ENCODE results near the gene HNRNPUL1. TPM values are rescaled to one million over a fixed set of nuclear protein-coding genes. Genes with fewer than 3 reads are reported as not detected.

The HNRNPUL1 gene
- total and polyA plus RNA-seq, 2 donors (not counting 1 experiment from before 2014, with no cell fraction given): 60.7 to 273 TPM

DNA sequence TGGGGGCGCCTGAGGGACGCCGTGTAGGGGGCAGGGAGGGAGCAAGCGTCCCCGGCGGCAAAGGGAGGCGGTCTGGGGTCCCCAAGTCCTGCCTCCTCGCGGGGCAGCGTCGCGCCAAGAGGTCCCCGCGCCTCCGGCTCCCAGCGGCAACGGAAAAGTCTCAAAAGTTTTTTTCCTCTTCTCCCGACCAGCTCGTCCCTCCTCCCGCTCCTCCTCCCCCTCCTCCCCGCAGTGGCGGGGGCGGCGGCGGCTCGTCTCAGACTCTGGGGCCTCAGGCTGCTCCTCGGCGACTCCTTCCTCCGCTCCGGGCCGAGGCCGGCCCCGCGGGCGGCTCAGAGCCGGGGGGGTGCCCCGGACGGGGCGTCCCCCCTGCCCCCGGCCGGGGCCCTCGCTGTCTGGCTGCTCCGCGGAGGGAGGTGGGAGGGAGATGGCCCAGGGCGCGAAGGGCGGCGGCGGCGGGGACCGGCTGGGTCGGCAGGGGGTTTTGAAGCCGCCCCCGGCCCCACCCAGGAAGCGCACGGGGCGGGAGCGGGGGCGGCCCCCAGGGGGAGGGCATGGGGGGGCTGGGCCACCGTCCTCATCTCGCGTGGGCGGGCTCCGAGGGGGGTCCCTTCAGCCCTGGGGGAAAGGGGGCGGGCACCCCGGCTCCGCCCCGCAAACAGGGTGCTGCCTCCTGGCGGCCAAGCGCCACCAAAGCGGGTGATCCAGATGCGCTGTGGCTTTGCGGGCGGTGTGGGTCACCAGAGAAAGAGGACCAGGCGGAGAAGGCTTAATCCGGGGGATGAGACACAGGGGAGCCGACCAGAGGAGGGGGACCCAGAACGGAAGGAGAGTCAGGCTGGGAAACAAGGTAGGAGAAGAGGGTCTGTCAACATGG is 89.5 kb downstream of the HNRNPUL1 start, which contains the start of gene TGFB1:
TSS of gene TGFB1 (minus strand) at position 457 of the 877 bp plus-strand sequence. CDS start 878 bp downstream, outside the sequence.
- ChIA-PET POLR2A (interaction anchor here (1.2 to 5.0 kb wide), 6 partner anchors 10 to 90 kb away, joined by 3 to 69 read pairs (median 20); partner anchors contain the start of genes B9D2 and HNRNPUL1), CTCF (interaction anchor here (1.5 to 7.6 kb wide), 8 partner anchors 11 to 210 kb away, joined by 5 to 130 read pairs (median 20); partner anchors contain the start of genes B9D2, CCDC97 and HNRNPUL1)
- TF ChIP-seq, protein P1, sequence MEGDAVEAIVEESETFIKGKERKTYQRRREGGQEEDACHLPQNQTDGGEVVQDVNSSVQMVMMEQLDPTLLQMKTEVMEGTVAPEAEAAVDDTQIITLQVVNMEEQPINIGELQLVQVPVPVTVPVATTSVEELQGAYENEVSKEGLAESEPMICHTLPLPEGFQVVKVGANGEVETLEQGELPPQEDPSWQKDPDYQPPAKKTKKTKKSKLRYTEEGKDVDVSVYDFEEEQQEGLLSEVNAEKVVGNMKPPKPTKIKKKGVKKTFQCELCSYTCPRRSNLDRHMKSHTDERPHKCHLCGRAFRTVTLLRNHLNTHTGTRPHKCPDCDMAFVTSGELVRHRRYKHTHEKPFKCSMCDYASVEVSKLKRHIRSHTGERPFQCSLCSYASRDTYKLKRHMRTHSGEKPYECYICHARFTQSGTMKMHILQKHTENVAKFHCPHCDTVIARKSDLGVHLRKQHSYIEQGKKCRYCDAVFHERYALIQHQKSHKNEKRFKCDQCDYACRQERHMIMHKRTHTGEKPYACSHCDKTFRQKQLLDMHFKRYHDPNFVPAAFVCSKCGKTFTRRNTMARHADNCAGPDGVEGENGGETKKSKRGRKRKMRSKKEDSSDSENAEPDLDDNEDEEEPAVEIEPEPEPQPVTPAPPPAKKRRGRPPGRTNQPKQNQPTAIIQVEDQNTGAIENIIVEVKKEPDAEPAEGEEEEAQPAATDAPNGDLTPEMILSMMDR (IDR thresholded peaks at IDR 0.05): peak; percentile 84
- TF ChIP-seq EZH2 (IDR thresholded peaks at IDR 0.05; ENCODE audit: borderline replicate concordance, insufficient read depth, low read depth, low read length, poor library complexity, severe bottlenecking): no peak
- peaks cover 26 to 30% of the 10 kb centered on the region in 2 donors for H3K4me1 ChIP-seq (ENCODE audit: control insufficient read depth in 2 of 2, insufficient read depth in 2 of 2, low read length in 2 of 2)
- H2AFZ ChIP-seq (ENCODE audit: insufficient read depth, low read depth, low read length, poor library complexity, severe bottlenecking): peak within 1 kb of the TSS; percentile 66
- peak within 1 kb of the TSS; percentile 67 to 100 (median 92) for H3K4me3 ChIP-seq (ENCODE audit: control extremely low read depth in 1 of 5, extremely low read depth in 1 of 5, insufficient read depth in 1 of 5, low read depth in 2 of 5, low read length in 4 of 5)
- peak; percentile 72 for ATAC-seq (ENCODE audit: low read depth)
- Mint-ChIP-seq H3K4me1 (peaks cover 44% of the 10 kb centered on the region), H3K4me3 (peak within 1 kb of the TSS; percentile 93), H3K27ac (peak within 1 kb of the TSS; percentile 92), H3K9me3 (ENCODE audit: insufficient read depth) (no peaks in the 10 kb centered on the region), H3K27me3 (no peaks in the 10 kb centered on the region)
- no peaks in the 10 kb centered on the region for H3K9me3 ChIP-seq (ENCODE audit: control extremely low read depth in 1 of 3, control insufficient read depth in 2 of 3, insufficient read depth in 1 of 3, low read length in 2 of 3)
- peaks cover 0 to 5% of the 10 kb centered on the region in 2 experiments for H3K36me3 ChIP-seq (replicated peaks in 1 of 2; ENCODE audit: control extremely low read depth in 1 of 2, control insufficient read depth in 1 of 2, extremely low read depth in 1 of 2, insufficient read depth in 2 of 2, low read length in 1 of 2)
- under 1% methylated on average over 74 of the region's 78 CpGs for WGBS (ENCODE audit: insufficient coverage)
- H3K4me2 ChIP-seq (replicated peaks; ENCODE audit: low read depth, low read length, poor library complexity, severe bottlenecking): peak within 1 kb of the TSS; percentile 95
- intact Hi-C loops (cut with micrococcal nuclease): loop anchor here (1.0 kb wide), 4 partner anchors 11 to 89 kb away; partner anchors contain the start of genes B9D2 and HNRNPUL1
- peaks cover 48% of the 10 kb centered on the region for H3K79me2 ChIP-seq (ENCODE audit: control insufficient read depth, insufficient read depth, low read length)
- peaks cover 49% of the 10 kb centered on the region for H4K20me1 ChIP-seq (ENCODE audit: control insufficient read depth, insufficient read depth, low read length, poor library complexity, severe bottlenecking)
- peak within 1 kb of the TSS; percentile 79 to 91 for H3K27ac ChIP-seq (ENCODE audit: low read length in 2 of 2)
- DNase-seq: peak; percentile 97
- H3K27me3 ChIP-seq (replicated peaks in 1 of 4; ENCODE audit: control extremely low read depth in 1 of 4, control insufficient read depth in 3 of 4, insufficient read depth in 4 of 4, low read length in 3 of 4): no peaks in the 10 kb centered on the region
- peak within 1 kb of the TSS; percentile 88 for H3K9ac ChIP-seq (ENCODE audit: low read length)

Measured in B cell (primary cell).